CD14-positive monocyte (primary cell): ENCODE measurements around the gene ELMO1. TPM values are rescaled to one million over a fixed set of nuclear protein-coding genes. Genes with fewer than 3 reads are reported as not detected.

Source experiments
- DNase-seq, 3 donors: peaks; one replicate each; pipeline ENCODE4 v3.0.0-alpha.2; 2011 to 2022
- H2AFZ ChIP-seq: 2 replicates; pipeline ENCODE4 v1.6.0; 2012; ENCODE audit warnings: mild to moderate bottlenecking, low read depth, low read length, inconsistent platforms; ENCODE audit not compliant: insufficient read depth, poor library complexity, severe bottlenecking
- H3K27ac ChIP-seq, 2 donors: 1 replicate in 1 of 2; 2 replicates in 1 of 2; pipeline ENCODE4 v1.5.1; 2012 to 2013; ENCODE audit warnings: low read length in 2 of 2, control low read depth in 1 of 2, inconsistent platforms in 1 of 2, low read depth in 1 of 2, mild to moderate bottlenecking in 1 of 2
- H3K27me3 ChIP-seq, 2 donors: one replicate each; pipeline versions ENCODE4 v1.6.0 to v1.6.1; 2011 to 2013; ENCODE audit warnings: low read length in 2 of 2; ENCODE audit not compliant: control insufficient read depth in 2 of 2, insufficient read depth in 2 of 2
- H3K36me3 ChIP-seq, 2 donors: replicated peaks in 1 of 2; 1 replicate in 1 of 2; 2 replicates in 1 of 2; pipeline versions ENCODE4 v1.5.1 to v1.6.1; 2012 to 2013; ENCODE audit warnings: low read length in 2 of 2, control low read depth in 1 of 2, inconsistent platforms in 1 of 2, mild to moderate bottlenecking in 1 of 2; ENCODE audit not compliant: insufficient read depth in 2 of 2, control insufficient read depth in 1 of 2
- H3K4me1 ChIP-seq, 2 donors: 1 replicate in 1 of 2; 2 replicates in 1 of 2; pipeline versions ENCODE4 v1.5.1 to v1.6.1; 2012 to 2013; ENCODE audit warnings: low read length in 2 of 2, control low read depth in 1 of 2, inconsistent platforms in 1 of 2, mild to moderate bottlenecking in 1 of 2, moderate library complexity in 1 of 2; ENCODE audit not compliant: insufficient read depth in 2 of 2, control insufficient read depth in 1 of 2
- H3K4me2 ChIP-seq: replicated peaks from 2 replicates; pipeline ENCODE3; 2012; ENCODE audit warnings: low read length, moderate library complexity, mild to moderate bottlenecking; ENCODE audit not compliant: poor library complexity, severe bottlenecking; ENCODE audit errors: extremely low read depth
- H3K4me3 ChIP-seq, 3 experiments: fragments of 200-600 bp in 1 of 3; sonication (generic) in 1 of 3; replicated peaks in 1 of 3; 1 replicate in 2 of 3; 2 replicates in 1 of 3; pipeline ENCODE4 v1.5.1; 2011 to 2013; ENCODE audit warnings: low read length in 3 of 3, mild to moderate bottlenecking in 3 of 3, control low read depth in 2 of 3, low read depth in 2 of 3, inconsistent platforms in 1 of 3, moderate library complexity in 1 of 3
- H3K79me2 ChIP-seq: 2 replicates; pipeline ENCODE4 v1.6.0; 2012; ENCODE audit warnings: mild to moderate bottlenecking, control low read depth, inconsistent platforms, low read length, moderate library complexity; ENCODE audit not compliant: insufficient read depth
- H3K9ac ChIP-seq: 2 replicates; pipeline ENCODE4 v1.6.0; 2017; ENCODE audit warnings: low read length, mild to moderate bottlenecking; ENCODE audit not compliant: insufficient read depth, poor library complexity, severe bottlenecking
- H3K9me3 ChIP-seq, 2 donors: replicated peaks in 1 of 2; 1 replicate in 1 of 2; 2 replicates in 1 of 2; pipeline versions ENCODE4 v1.5.1 to v1.6.1; 2012 to 2013; ENCODE audit warnings: low read length in 2 of 2, control low read depth in 1 of 2; ENCODE audit not compliant: control insufficient read depth in 1 of 2, insufficient read depth in 1 of 2
- H4K20me1 ChIP-seq: 2 replicates; pipeline ENCODE4 v1.6.0; 2012; ENCODE audit warnings: mild to moderate bottlenecking, low read length, control low read depth, moderate library complexity; ENCODE audit not compliant: insufficient read depth
- H3K27ac Mint-ChIP-seq, 7 donors: one replicate each; pipeline ENCODE4 v1.8.0; 2020; ENCODE audit warnings: mild to moderate bottlenecking in 7 of 7, mixed read lengths in 7 of 7, moderate library complexity in 6 of 7, inconsistent platforms in 2 of 7
- H3K27me3 Mint-ChIP-seq, 3 donors: one replicate each; pipeline ENCODE4 v1.8.0; 2021 to 2022; ENCODE audit warnings: low read depth in 3 of 3, mild to moderate bottlenecking in 3 of 3, mixed read lengths in 3 of 3, moderate library complexity in 3 of 3, inconsistent platforms in 1 of 3
- H3K36me3 Mint-ChIP-seq, 2 donors: one replicate each; pipeline ENCODE4 v1.8.0; 2020; ENCODE audit warnings: mixed read lengths in 2 of 2, inconsistent platforms in 1 of 2, mild to moderate bottlenecking in 1 of 2
- H3K4me1 Mint-ChIP-seq: one replicate; pipeline ENCODE4 v1.8.0; 2020; ENCODE audit warnings: mild to moderate bottlenecking, mixed read lengths
- H3K4me3 Mint-ChIP-seq, 2 donors: one replicate each; pipeline ENCODE4 v1.8.0; 2020; ENCODE audit warnings: mild to moderate bottlenecking in 2 of 2, mixed read lengths in 2 of 2, moderate library complexity in 1 of 2
- H3K9me3 Mint-ChIP-seq, 7 donors: one replicate each; pipeline ENCODE4 v1.8.0; 2020 to 2022; ENCODE audit warnings: mixed read lengths in 7 of 7, mild to moderate bottlenecking in 6 of 7, moderate library complexity in 6 of 7, inconsistent platforms in 2 of 7
- WGBS: methylation state at CpG from one replicate; pipeline ENCODE4 v1.1.5; 2013; ENCODE audit warnings: missing lambda C conversion rate; ENCODE audit not compliant: insufficient coverage; 5-methylcytosine and 5-hydroxymethylcytosine counted together
- intact Hi-C, 2 donors: fragments of 100-400 bp; cut with micrococcal nuclease; formaldehyde crosslinking; loops; one replicate each; pipeline versions ENCODE4 v1.15.0 to v1.15.1; 2023
- polyA plus RNA-seq, 3 donors: library from polyadenylated mRNA; depleted of rRNA in 1 of 3; unstranded in 2 of 3; stranded (reverse) in 1 of 3; fragments of 300-500 nt in 2 of 3; fragments of >200 nt in 1 of 3; fragmentation: Illumina TruSeq in 2 of 3; gene quantifications; 1 replicate in 2 of 3; 2 replicates in 1 of 3; pipeline ENCODE4 v1.2.3, GENCODE V29; 2012 to 2021
- TF ChIP-seq, protein P1 (sequence below): fragments of 200-600 bp; IDR thresholded peaks from one replicate; pipeline ENCODE4 v1.8.0; 2022; ENCODE audit warnings: antibody characterized with exemption, mild to moderate bottlenecking

ELMO1 gene
- polyA plus RNA-seq, 3 donors: 46.6 to 50.2 (median 46.7) TPM

DNA sequence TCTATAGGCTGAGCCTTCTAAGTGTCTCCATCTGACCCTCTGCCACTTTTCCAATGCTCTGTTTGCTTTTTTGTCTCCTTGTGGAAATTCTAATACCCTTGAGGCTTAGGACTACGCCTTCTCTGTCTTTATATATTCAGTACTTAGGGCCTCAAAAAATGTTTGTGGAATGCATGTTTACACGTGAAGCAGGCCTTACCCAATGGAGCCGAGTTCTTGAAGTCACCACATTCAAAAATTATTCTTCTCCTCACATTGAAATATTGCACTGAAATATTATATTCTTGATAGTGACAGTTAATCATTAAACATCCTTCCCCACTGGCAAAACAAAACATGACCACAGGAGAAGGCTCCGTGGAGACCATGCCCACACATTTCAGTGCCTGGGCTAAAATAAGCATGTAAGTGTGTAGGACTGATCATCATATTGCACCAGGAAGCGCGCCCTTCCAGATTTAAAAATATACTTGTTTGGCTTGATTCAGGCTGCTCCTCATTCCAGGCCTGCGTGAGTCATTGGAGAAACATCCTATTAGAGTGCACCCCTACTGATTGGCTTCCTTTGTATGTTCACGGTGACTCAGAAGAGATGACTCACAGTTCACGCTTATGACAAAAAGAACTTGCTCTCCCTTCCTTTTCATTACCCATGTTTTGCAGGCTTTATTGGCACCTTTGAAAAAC, 416.9 kb downstream of the ELMO1 start:
- Histone ChIP-seq H3K4me1 (peaks cover 5 to 13% of the 10 kb centered on the region in 2 donors), H3K9me3 (no peaks in the 10 kb centered on the region), H3K9ac (no peak overlapping the region), H2AFZ (no peak overlapping the region), H3K27ac (peak overlapping the region in 1 of 2 donors; percentile 52), H3K4me2 (no peak overlapping the region), H3K27me3 (no peaks in the 10 kb centered on the region), H3K36me3 (peaks cover 0 to 28% of the 10 kb centered on the region in 2 donors), H3K79me2 (no peaks in the 10 kb centered on the region), H3K4me3 (no peak overlapping the region), H4K20me1 (peaks cover 32% of the 10 kb centered on the region)
- TF ChIP-seq, protein P1, sequence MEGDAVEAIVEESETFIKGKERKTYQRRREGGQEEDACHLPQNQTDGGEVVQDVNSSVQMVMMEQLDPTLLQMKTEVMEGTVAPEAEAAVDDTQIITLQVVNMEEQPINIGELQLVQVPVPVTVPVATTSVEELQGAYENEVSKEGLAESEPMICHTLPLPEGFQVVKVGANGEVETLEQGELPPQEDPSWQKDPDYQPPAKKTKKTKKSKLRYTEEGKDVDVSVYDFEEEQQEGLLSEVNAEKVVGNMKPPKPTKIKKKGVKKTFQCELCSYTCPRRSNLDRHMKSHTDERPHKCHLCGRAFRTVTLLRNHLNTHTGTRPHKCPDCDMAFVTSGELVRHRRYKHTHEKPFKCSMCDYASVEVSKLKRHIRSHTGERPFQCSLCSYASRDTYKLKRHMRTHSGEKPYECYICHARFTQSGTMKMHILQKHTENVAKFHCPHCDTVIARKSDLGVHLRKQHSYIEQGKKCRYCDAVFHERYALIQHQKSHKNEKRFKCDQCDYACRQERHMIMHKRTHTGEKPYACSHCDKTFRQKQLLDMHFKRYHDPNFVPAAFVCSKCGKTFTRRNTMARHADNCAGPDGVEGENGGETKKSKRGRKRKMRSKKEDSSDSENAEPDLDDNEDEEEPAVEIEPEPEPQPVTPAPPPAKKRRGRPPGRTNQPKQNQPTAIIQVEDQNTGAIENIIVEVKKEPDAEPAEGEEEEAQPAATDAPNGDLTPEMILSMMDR: no peak
- WGBS: 56% methylated on average over 4 of the region's 9 CpGs
- DNase-seq: peak; percentile 76 to 90 (median 78)
- Mint-ChIP-seq H3K27ac (peak overlapping the region in 6 of 7 donors; percentile 56 to 88 (median 81)), H3K36me3 (peaks cover 30% of the 10 kb centered on the region in 2 donors), H3K27me3 (no peaks in the 10 kb centered on the region), H3K4me1 (peaks cover 14% of the 10 kb centered on the region), H3K4me3 (no peak overlapping the region), H3K9me3 (no peaks in the 10 kb centered on the region)
- intact Hi-C loops: no loop called here

- Histone ChIP-seq H3K36me3 (peaks cover 3 to 20% of the 10 kb centered on the region in 2 donors), H3K4me3 (no peak overlapping the region), H3K27ac (no peak overlapping the region), H3K9ac (no peak overlapping the region), H3K79me2 (no peaks in the 10 kb centered on the region), H3K4me2 (no peak overlapping the region), H3K9me3 (no peaks in the 10 kb centered on the region), H2AFZ (no peak overlapping the region), H3K27me3 (no peaks in the 10 kb centered on the region), H3K4me1 (peaks cover 5 to 13% of the 10 kb centered on the region in 2 donors), H4K20me1 (peaks cover 27% of the 10 kb centered on the region)
- Mint-ChIP-seq H3K9me3 (no peaks in the 10 kb centered on the region), H3K36me3 (peaks cover 41 to 45% of the 10 kb centered on the region in 2 donors), H3K4me1 (peaks cover 14% of the 10 kb centered on the region), H3K4me3 (no peak overlapping the region), H3K27me3 (no peaks in the 10 kb centered on the region), H3K27ac (no peak overlapping the region)
- TF ChIP-seq, protein P1: no peak
- intact Hi-C loops: no loop called here
- WGBS: 100% methylated on average over 3 of the region's 5 CpGs
- no peak for DNase-seq
Observed at GRCh38 chr7:37028909-37029440, 419.7 kb downstream of the ELMO1 start.
